Activated CD8-positive, alpha-beta T cell treated with anti-CD3 and anti-CD28 coated beads for 36 hours (primary cell): ENCODE results near the gene PCDH15. TPM values are rescaled to one million over a fixed set of nuclear protein-coding genes. Genes with fewer than 3 reads are reported as not detected.

Source experiments
- ATAC-seq: fragments of 200-7000 bp; cut with Tn5 transposase; one replicate; pipeline ENCODE4 v1.10.0; 2021; ENCODE audit warnings: mild to moderate bottlenecking, moderate library complexity
- CTCF ChIA-PET: fragments of 350-600 bp; sonication (Branson Sonifier 250); formaldehyde crosslinking; loops from one replicate; lab custom pipeline; 2021; ENCODE audit warnings: antibody characterized with exemption; lab: Charles Lee
- POLR2A ChIA-PET: fragments of 350-600 bp; sonication (Branson Sonifier 250); formaldehyde crosslinking; loops from one replicate; lab custom pipeline; 2021; ENCODE audit warnings: antibody characterized with exemption; lab: Charles Lee
- DNase-seq: peaks from one replicate; pipeline ENCODE4 v3.0.0-alpha.2; 2020
- H3K27ac Mint-ChIP-seq: one replicate; pipeline ENCODE4 v1.8.0; 2021; ENCODE audit warnings: mild to moderate bottlenecking, mixed read lengths
- H3K27me3 Mint-ChIP-seq: one replicate; pipeline ENCODE4 v1.8.0; 2021; ENCODE audit warnings: mixed read lengths
- H3K36me3 Mint-ChIP-seq: one replicate; pipeline ENCODE4 v1.8.0; 2021; ENCODE audit warnings: low read depth, mixed read lengths
- H3K4me1 Mint-ChIP-seq: one replicate; pipeline ENCODE4 v1.8.0; 2021; ENCODE audit warnings: low read depth, mixed read lengths
- H3K4me3 Mint-ChIP-seq: one replicate; pipeline ENCODE4 v1.8.0; 2021; ENCODE audit warnings: mild to moderate bottlenecking, moderate library complexity, mixed read lengths
- H3K9me3 Mint-ChIP-seq: one replicate; pipeline ENCODE4 v1.8.0; 2021; ENCODE audit warnings: mixed read lengths
- CTCF ChIP-seq: fragments of 200-600 bp; IDR thresholded peaks from one replicate; pipeline ENCODE4 v1.8.0; 2022; ENCODE audit warnings: antibody characterized with exemption, mild to moderate bottlenecking
- intact Hi-C: fragments of 100-400 bp; cut with micrococcal nuclease; formaldehyde crosslinking; loops from one replicate; pipeline ENCODE4 v1.10.0; 2022
- total RNA-seq, 2 experiments: library from RNA; stranded (reverse); gene quantifications; one replicate each; pipeline ENCODE4 v1.2.3, GENCODE V29; 2021

PCDH15 gene
- total RNA-seq, 2 experiments from 2014 or later = not detected

GRCh38 chr10:53898532-53898931, 902.5 kb downstream of the PCDH15 start:
- Mint-ChIP-seq H3K27me3 (no peaks in the 10 kb centered on the region), H3K36me3 (no peaks in the 10 kb centered on the region), H3K4me1 (no peaks in the 10 kb centered on the region), H3K9me3 (peaks cover 3% of the 10 kb centered on the region), H3K27ac (no peak overlapping the region), H3K4me3 (no peak overlapping the region)
- ChIA-PET CTCF (no interaction called here), POLR2A (no interaction called here)
- DNase-seq (no peak), ATAC-seq (no peak)
- TF ChIP-seq CTCF = no peak
- intact Hi-C loops = no loop called here

- DNase-seq (no peak), ATAC-seq (no peak)
- Mint-ChIP-seq H3K36me3 (no peaks in the 10 kb centered on the region), H3K27me3 (no peaks in the 10 kb centered on the region), H3K4me3 (no peak overlapping the region), H3K9me3 (peaks cover 3% of the 10 kb centered on the region), H3K4me1 (no peaks in the 10 kb centered on the region), H3K27ac (no peak overlapping the region)
- ChIA-PET POLR2A (no interaction called here), CTCF (no interaction called here)
- intact Hi-C loops = no loop called here
- TF ChIP-seq CTCF = no peak
These were observed 906.9 kb downstream of the PCDH15 start for GRCh38 chr10:53894145-53894544.

- no peak for TF ChIP-seq CTCF
- Mint-ChIP-seq H3K27ac (no peak overlapping the region), H3K4me1 (no peaks in the 10 kb centered on the region), H3K9me3 (peaks cover 3% of the 10 kb centered on the region), H3K36me3 (no peaks in the 10 kb centered on the region), H3K4me3 (no peak overlapping the region), H3K27me3 (no peaks in the 10 kb centered on the region)
- no peak for DNase-seq
- no peak for ATAC-seq
- CTCF ChIA-PET = no interaction called here
- intact Hi-C loops = no loop called here
- POLR2A ChIA-PET = no interaction called here
These were observed 908.0 kb downstream of the PCDH15 start for GRCh38 chr10:53893061-53893460.

- DNase-seq (no peak), ATAC-seq (no peak)
- intact Hi-C loops = no loop called here
- no peak overlapping the region for H3K4me3 Mint-ChIP-seq
- no peaks in the 10 kb centered on the region for H3K4me1 Mint-ChIP-seq
- no peak overlapping the region for H3K27ac Mint-ChIP-seq
- POLR2A ChIA-PET = no interaction called here
- no peak for TF ChIP-seq CTCF
- CTCF ChIA-PET = no interaction called here
- H3K27me3 Mint-ChIP-seq = no peaks in the 10 kb centered on the region
- no peaks in the 10 kb centered on the region for H3K36me3 Mint-ChIP-seq
- no peaks in the 10 kb centered on the region for H3K9me3 Mint-ChIP-seq
These were observed 914.4 kb downstream of the PCDH15 start for GRCh38 chr10:53886325-53887300.

GRCh38 chr10:53864846-53865245, 936.2 kb downstream of the PCDH15 start:
- H3K9me3 Mint-ChIP-seq = peaks cover 9% of the 10 kb centered on the region
- ChIA-PET CTCF (interaction anchor here (1.2 kb wide), 1 partner anchor 981 kb away, joined by 3 read pairs; no protein-coding TSS in a partner anchor), POLR2A (interaction anchor here (1.6 kb wide), 1 partner anchor 66 kb away, joined by 3 read pairs; no protein-coding TSS in a partner anchor)
- no peak overlapping the region for H3K27ac Mint-ChIP-seq
- intact Hi-C loops = no loop called here
- no peak for TF ChIP-seq CTCF
- H3K4me3 Mint-ChIP-seq = no peak overlapping the region
- no peaks in the 10 kb centered on the region for H3K36me3 Mint-ChIP-seq
- no peaks in the 10 kb centered on the region for H3K4me1 Mint-ChIP-seq
- ATAC-seq = no peak
- H3K27me3 Mint-ChIP-seq = no peaks in the 10 kb centered on the region
- DNase-seq = no peak
